Smooth muscle cell (in vitro differentiated cells): ENCODE results near the gene ARHGAP5. TPM values are rescaled to one million over a fixed set of nuclear protein-coding genes. Genes with fewer than 3 reads are reported as not detected.
A peak's percentile ranks its signal among the peaks of the same experiment; 100 is the strongest.

Experiments
- DNase-seq: peaks from one replicate; lab custom pipeline; 2025; ENCODE audit not compliant: unreplicated experiment; lab: John Stamatoyannopoulos, UW
- H2AFZ ChIP-seq: fragments of 200-600 bp; sonication (generic); 2 replicates; pipeline ENCODE4 v1.6.0; 2016; ENCODE audit warnings: antibody characterized with exemption, low read depth, mild to moderate bottlenecking
- H3F3A ChIP-seq: fragments of 200-600 bp; sonication (generic); 2 replicates; pipeline ENCODE4 v1.6.0; 2017; ENCODE audit warnings: antibody characterized with exemption, low read depth
- H3K27ac ChIP-seq: fragments of 200-600 bp; sonication (generic); 2 replicates; pipeline ENCODE4 v1.5.1; 2016; ENCODE audit warnings: low read depth, mild to moderate bottlenecking
- H3K27me3 ChIP-seq: fragments of 200-600 bp; sonication (generic); 2 replicates; pipeline ENCODE4 v1.6.1; 2016; ENCODE audit warnings: low read depth, mild to moderate bottlenecking
- H3K36me3 ChIP-seq: fragments of 200-600 bp; sonication (generic); 2 replicates; pipeline ENCODE4 v1.5.1; 2016; ENCODE audit warnings: low read depth
- H3K4me1 ChIP-seq: fragments of 200-600 bp; sonication (generic); 2 replicates; pipeline ENCODE4 v1.5.1; 2016; ENCODE audit warnings: low read depth
- H3K4me2 ChIP-seq: fragments of 200-600 bp; sonication (generic); 2 replicates; pipeline ENCODE4 v1.6.0; 2016; ENCODE audit warnings: mild to moderate bottlenecking
- H3K4me3 ChIP-seq: fragments of 200-600 bp; sonication (generic); 2 replicates; pipeline ENCODE4 v1.5.1; 2016; ENCODE audit warnings: mild to moderate bottlenecking
- H3K79me2 ChIP-seq: fragments of 200-600 bp; sonication (generic); 2 replicates; pipeline ENCODE4 v1.6.0; 2016; ENCODE audit warnings: low read depth, mild to moderate bottlenecking
- H3K9ac ChIP-seq: fragments of 200-600 bp; sonication (generic); 2 replicates; pipeline ENCODE4 v1.6.0; 2016; ENCODE audit warnings: low read depth
- H3K9me3 ChIP-seq: fragments of 200-600 bp; sonication (generic); replicated peaks from 2 replicates; pipeline ENCODE4 v1.5.1; 2016; ENCODE audit warnings: low read depth
- H4K20me1 ChIP-seq: fragments of 200-600 bp; sonication (generic); 2 replicates; pipeline ENCODE4 v1.6.0; 2016; ENCODE audit warnings: low read depth
- WGBS: methylation state at CpG from one replicate; pipeline ENCODE4 v1.1.7; 2016; ENCODE audit warnings: low lambda C conversion rate; 5-methylcytosine and 5-hydroxymethylcytosine counted together
- polyA plus RNA-seq: library from polyadenylated mRNA; unstranded; fragments of >200 nt; fragmentation: Nextera tagmentation; extraction: Ambion mirVana; gene quantifications from 2 replicates; pipeline ENCODE4 v1.2.1, GENCODE V29; 2016
- total RNA-seq: library from RNA; depleted of rRNA; stranded (reverse); fragments of >200 nt; gene quantifications from 2 replicates; pipeline ENCODE4 v1.2.3, GENCODE V29; 2014
- TF ChIP-seq, protein P1 (sequence below): fragments of 200-600 bp; sonication (generic); IDR thresholded peaks from 2 replicates; pipeline ENCODE4 v1.5.1; 2017; ENCODE audit warnings: borderline replicate concordance, mild to moderate bottlenecking, antibody characterized with exemption; ENCODE audit not compliant: insufficient read depth, poor library complexity, severe bottlenecking

The ARHGAP5 gene
- total and polyA plus RNA-seq, 2 experiments from 2014 or later = 24.1 to 217 TPM

DNA sequence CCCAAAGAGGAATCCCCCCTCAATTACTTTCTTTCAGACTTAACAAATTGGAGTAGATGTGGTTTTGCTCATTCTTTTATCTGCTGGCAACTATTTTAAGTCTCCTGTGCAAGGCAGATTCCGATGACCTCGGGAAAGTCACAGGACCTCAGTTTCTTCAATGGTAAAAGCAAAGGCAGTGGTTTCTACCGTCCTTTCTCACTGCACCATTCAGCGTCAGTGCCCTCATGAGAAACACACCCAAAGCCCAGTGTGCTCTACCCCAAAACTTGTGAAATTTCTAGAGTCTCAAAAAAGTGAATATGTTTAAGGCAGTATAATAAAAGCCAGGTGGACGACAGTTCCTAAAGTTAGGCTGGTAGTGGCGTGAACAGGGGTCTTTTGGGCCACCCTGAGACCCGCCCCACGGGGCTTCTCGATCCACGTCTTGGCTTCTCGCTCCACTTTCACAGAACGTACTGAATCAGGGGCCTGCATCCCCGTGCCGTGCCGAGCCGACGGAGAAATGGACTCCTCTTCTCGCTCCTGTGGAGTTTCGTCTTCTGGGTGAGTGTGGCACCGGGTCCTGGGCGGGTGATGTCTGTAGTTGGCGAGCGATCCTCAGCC lies 1.3 kb upstream of the ARHGAP5 start:
- Histone ChIP-seq H3K4me3 (peak overlapping the region; percentile 95), H3K27me3 (no peaks in the 10 kb centered on the region), H2AFZ (peak overlapping the region; percentile 91), H3K36me3 (no peaks in the 10 kb centered on the region), H3K9me3 (no peaks in the 10 kb centered on the region), H3K4me2 (peak overlapping the region; percentile 91), H4K20me1 (peaks cover 27% of the 10 kb centered on the region), H3F3A (peaks cover 9% of the 10 kb centered on the region), H3K79me2 (peaks cover 54% of the 10 kb centered on the region), H3K4me1 (peaks cover 31% of the 10 kb centered on the region), H3K27ac (peak overlapping the region; percentile 89), H3K9ac (peak overlapping the region; percentile 71)
- DNase-seq = peak; percentile 70
- under 1% methylated on average over 23 of the region's 23 CpGs for WGBS
- TF ChIP-seq, protein P1, sequence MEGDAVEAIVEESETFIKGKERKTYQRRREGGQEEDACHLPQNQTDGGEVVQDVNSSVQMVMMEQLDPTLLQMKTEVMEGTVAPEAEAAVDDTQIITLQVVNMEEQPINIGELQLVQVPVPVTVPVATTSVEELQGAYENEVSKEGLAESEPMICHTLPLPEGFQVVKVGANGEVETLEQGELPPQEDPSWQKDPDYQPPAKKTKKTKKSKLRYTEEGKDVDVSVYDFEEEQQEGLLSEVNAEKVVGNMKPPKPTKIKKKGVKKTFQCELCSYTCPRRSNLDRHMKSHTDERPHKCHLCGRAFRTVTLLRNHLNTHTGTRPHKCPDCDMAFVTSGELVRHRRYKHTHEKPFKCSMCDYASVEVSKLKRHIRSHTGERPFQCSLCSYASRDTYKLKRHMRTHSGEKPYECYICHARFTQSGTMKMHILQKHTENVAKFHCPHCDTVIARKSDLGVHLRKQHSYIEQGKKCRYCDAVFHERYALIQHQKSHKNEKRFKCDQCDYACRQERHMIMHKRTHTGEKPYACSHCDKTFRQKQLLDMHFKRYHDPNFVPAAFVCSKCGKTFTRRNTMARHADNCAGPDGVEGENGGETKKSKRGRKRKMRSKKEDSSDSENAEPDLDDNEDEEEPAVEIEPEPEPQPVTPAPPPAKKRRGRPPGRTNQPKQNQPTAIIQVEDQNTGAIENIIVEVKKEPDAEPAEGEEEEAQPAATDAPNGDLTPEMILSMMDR = no peak

DNA sequence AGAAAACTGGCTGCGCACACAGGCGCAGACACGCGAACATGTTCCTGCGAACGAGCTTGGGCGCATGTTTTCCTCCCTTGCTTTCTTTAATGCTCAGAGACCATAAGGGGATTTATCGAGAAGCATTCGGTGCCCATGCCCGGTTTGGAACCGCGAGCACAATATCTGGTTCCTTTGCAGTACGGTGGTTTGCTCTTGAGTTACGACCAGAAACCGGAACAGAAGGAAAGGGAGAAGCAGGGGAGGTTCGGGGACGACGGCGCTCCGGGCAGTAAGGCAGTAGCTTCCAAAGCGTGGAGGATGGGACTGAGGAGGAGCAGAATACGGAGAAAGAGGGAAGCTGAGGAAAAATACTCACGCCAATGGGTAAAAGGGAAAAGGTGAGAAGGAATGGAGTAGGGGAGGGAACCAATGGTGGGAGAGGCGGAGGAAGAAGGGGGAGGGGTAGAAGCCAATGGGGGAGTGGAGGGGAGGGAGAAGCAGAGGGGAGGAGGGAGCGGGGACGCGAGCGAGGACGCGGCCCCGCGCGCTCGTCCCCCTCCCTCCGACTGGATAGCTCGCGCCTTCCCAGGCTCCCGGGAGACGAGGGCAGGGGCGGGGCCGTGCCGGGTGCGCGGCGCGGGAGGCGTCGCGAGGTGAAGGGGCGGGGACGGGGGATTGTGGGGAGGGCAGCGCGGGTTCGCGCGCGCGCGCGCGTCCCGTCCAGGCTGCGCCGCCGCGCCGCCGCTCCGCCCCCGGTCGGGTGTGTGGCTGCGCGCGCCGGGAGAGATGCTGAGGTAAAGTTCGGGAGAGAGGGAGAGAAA lies 625 bp upstream of the ARHGAP5 start:
- peaks cover 61% of the 10 kb centered on the region for H3K79me2 ChIP-seq
- TF ChIP-seq, protein P1 = no peak
- DNase-seq = peak; percentile 88
- peaks cover 34% of the 10 kb centered on the region for H4K20me1 ChIP-seq
- peak overlapping the region; percentile 91 for H2AFZ ChIP-seq
- no peaks in the 10 kb centered on the region for H3K9me3 ChIP-seq
- H3K27ac ChIP-seq = peak overlapping the region; percentile 93
- peak overlapping the region; percentile 95 for H3K4me3 ChIP-seq
- no peaks in the 10 kb centered on the region for H3K36me3 ChIP-seq
- peaks cover 35% of the 10 kb centered on the region for H3K4me1 ChIP-seq
- under 1% methylated on average over 34 of the region's 76 CpGs for WGBS
- peak overlapping the region; percentile 94 for H3K9ac ChIP-seq
- peak overlapping the region; percentile 92 for H3K4me2 ChIP-seq
- H3K27me3 ChIP-seq = no peaks in the 10 kb centered on the region
- peaks cover 12% of the 10 kb centered on the region for H3F3A ChIP-seq

DNA sequence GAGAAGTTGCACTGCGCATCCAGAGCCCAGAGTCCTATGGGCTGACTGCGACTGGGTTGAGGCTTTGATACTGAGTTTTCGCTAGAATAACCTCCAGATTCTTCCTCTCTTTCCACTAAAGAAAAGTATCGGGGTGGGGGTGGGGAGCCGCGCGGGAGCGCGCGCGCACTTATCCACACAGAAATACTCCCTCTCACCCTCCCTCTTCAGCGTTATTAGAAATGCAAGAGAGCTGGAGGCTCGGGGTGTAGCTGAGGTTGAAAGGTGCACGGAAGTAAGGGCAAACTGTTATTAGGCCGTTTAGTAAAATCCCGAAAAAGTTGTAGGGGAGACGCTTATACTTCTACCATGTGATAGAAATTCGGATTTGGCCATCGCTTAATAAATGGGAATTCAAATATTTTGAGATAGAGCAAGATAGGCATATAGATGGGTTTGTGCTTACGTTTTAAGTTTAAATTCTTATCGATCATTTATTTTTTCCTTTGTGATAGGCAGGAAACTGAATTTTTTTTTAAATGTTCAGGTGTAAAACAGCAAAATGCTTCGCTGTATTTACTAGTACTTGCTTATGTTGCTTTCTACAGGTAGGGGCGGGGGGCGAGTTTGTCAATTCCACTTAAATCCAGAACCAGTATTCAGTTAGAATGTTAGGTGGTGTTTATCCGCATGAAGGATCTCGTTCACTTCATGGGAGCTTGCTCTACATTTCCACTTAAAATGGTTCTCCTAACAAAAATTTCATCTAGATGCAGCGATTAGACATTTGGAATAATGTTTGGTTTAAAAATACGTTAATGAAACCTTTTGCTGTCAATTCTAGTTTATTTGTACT lies 1.1 kb downstream of the ARHGAP5 start:
- no peaks in the 10 kb centered on the region for H3K36me3 ChIP-seq
- TF ChIP-seq, protein P1 = no peak
- no peak overlapping the region for H2AFZ ChIP-seq
- peaks cover 15% of the 10 kb centered on the region for H3F3A ChIP-seq
- H3K4me1 ChIP-seq = peaks cover 49% of the 10 kb centered on the region
- H3K9me3 ChIP-seq = no peaks in the 10 kb centered on the region
- WGBS = 3% methylated on average over 28 of the region's 28 CpGs
- H3K27me3 ChIP-seq = no peaks in the 10 kb centered on the region
- peak overlapping the region; percentile 94 for H3K9ac ChIP-seq
- H4K20me1 ChIP-seq = peaks cover 52% of the 10 kb centered on the region
- peak overlapping the region; percentile 95 for H3K4me3 ChIP-seq
- peaks cover 78% of the 10 kb centered on the region for H3K79me2 ChIP-seq
- DNase-seq = peak; percentile 22
- peak overlapping the region; percentile 92 for H3K4me2 ChIP-seq
- H3K27ac ChIP-seq = peak overlapping the region; percentile 93
